SH-SY5Y (cell line): ENCODE measurements around the gene ADAD2.

Experiments
- GATA2 ChIP-seq: IDR thresholded peaks from 2 replicates; pipeline ENCODE4 v1.6.1; 2011; ENCODE audit warnings: mild to moderate bottlenecking, low read depth, low read length
- GATA3 ChIP-seq: IDR thresholded peaks from 2 replicates; pipeline ENCODE4 v1.6.1; 2011; ENCODE audit warnings: low read depth, mild to moderate bottlenecking, low read length, moderate library complexity

- TF ChIP-seq GATA3: no peak
- TF ChIP-seq GATA2: no peak
Observed at GRCh38 chr16:84150926-84151325, 40.0 kb upstream of the ADAD2 start.
